ENCODE results near the gene PPIA. TPM values are rescaled to one million over a fixed set of nuclear protein-coding genes. Genes with fewer than 3 reads are reported as not detected.
A peak's percentile ranks its signal among the peaks of the same experiment; 100 is the strongest.
"Not testable (repeated sequence)": the region's sequence is repeated elsewhere in the genome, so short reads cannot be mapped to it uniquely, and the experiment has no call there.

Gene PPIA
- total and polyA plus RNA-seq, 5 donors: 411 to 1,145 (median 509) TPM

GRCh38 chr7:44772440-44772839, 24.0 kb upstream of the PPIA start:
- H3K4me1 ChIP-seq (ENCODE audit: control insufficient read depth, insufficient read depth, low read length): peaks cover 20% of the 10 kb centered on the region
- no peak overlapping the region for H3K27ac ChIP-seq (ENCODE audit: low read length)
- intact Hi-C loops (cut with DNase I): no loop called here
- no peaks in the 10 kb centered on the region for H3K27me3 ChIP-seq (ENCODE audit: control insufficient read depth, insufficient read depth)
- 68% methylated on average over 6 of the region's 6 CpGs for WGBS
- ATAC-seq (no peak), DNase-seq (no peak)
- H3K4me3 ChIP-seq (ENCODE audit: low read length): no peak overlapping the region
- H3K9me3 ChIP-seq (ENCODE audit: control insufficient read depth, low read length): no peaks in the 10 kb centered on the region

- intact Hi-C loops (cut with DNase I): no loop called here
- Histone ChIP-seq H3K4me1 (ENCODE audit: control insufficient read depth, insufficient read depth, low read length) (peaks cover 16% of the 10 kb centered on the region), H3K27ac (ENCODE audit: low read length) (no peak overlapping the region), H3K9me3 (ENCODE audit: control insufficient read depth, low read length) (no peaks in the 10 kb centered on the region), H3K4me3 (ENCODE audit: low read length) (no peak overlapping the region), H3K27me3 (ENCODE audit: control insufficient read depth, insufficient read depth) (no peaks in the 10 kb centered on the region)
- ATAC-seq (no peak), DNase-seq (no peak)
- 82% methylated on average over 10 of the region's 10 CpGs for WGBS
Observed at GRCh38 chr7:44772867-44773266, 23.6 kb upstream of the PPIA start.

- H3K9me3 ChIP-seq (ENCODE audit: control insufficient read depth, low read length): not testable (repeated sequence)
Observed at GRCh38 chr7:44774486-44774885, 22.0 kb upstream of the PPIA start.

GRCh38 chr7:44775383-44776107, 20.9 kb upstream of the PPIA start:
- 79% methylated on average over 6 of the region's 6 CpGs for WGBS
- no peak for DNase-seq
- H3K4me3 ChIP-seq (ENCODE audit: low read length): no peak overlapping the region
- no peaks in the 10 kb centered on the region for H3K9me3 ChIP-seq (ENCODE audit: control insufficient read depth, low read length)
- intact Hi-C loops (cut with DNase I): no loop called here
- ATAC-seq: no peak
- H3K27ac ChIP-seq (ENCODE audit: low read length): no peak overlapping the region
- H3K4me1 ChIP-seq (ENCODE audit: control insufficient read depth, insufficient read depth, low read length): no peaks in the 10 kb centered on the region
- H3K27me3 ChIP-seq (ENCODE audit: control insufficient read depth, insufficient read depth): no peaks in the 10 kb centered on the region

More at GRCh38 chr7:44774486-44774885, 22.0 kb upstream of the PPIA start:
- H3K4me1 ChIP-seq (ENCODE audit: control insufficient read depth, insufficient read depth, low read length); ATAC-seq; H3K4me3 ChIP-seq (ENCODE audit: low read length); H3K27me3 ChIP-seq (ENCODE audit: control insufficient read depth, insufficient read depth); DNase-seq; H3K27ac ChIP-seq (ENCODE audit: low read length); intact Hi-C loops (cut with DNase I): not testable (repeated sequence)
- 79% methylated on average over 3 of the region's 3 CpGs for WGBS

GRCh38 chr7:44776211-44776610, 20.3 kb upstream of the PPIA start:
- Histone ChIP-seq H3K27me3 (ENCODE audit: control insufficient read depth, insufficient read depth) (no peaks in the 10 kb centered on the region), H3K4me3 (ENCODE audit: low read length) (no peak overlapping the region), H3K27ac (ENCODE audit: low read length) (no peak overlapping the region), H3K4me1 (ENCODE audit: control insufficient read depth, insufficient read depth, low read length) (no peaks in the 10 kb centered on the region), H3K9me3 (ENCODE audit: control insufficient read depth, low read length) (no peaks in the 10 kb centered on the region)
- intact Hi-C loops (cut with DNase I): no loop called here
- no peak for ATAC-seq
- DNase-seq: no peak
- 83% methylated on average over 3 of the region's 3 CpGs for WGBS

- Histone ChIP-seq H3K4me1 (ENCODE audit: control insufficient read depth, insufficient read depth, low read length) (no peaks in the 10 kb centered on the region), H3K4me3 (ENCODE audit: low read length) (no peak overlapping the region), H3K9me3 (ENCODE audit: control insufficient read depth, low read length) (no peaks in the 10 kb centered on the region), H3K27me3 (ENCODE audit: control insufficient read depth, insufficient read depth) (no peaks in the 10 kb centered on the region), H3K27ac (ENCODE audit: low read length) (no peak overlapping the region)
- no peak for DNase-seq
- 100% methylated on average over 1 of the region's 1 CpG for WGBS
- ATAC-seq: no peak
- intact Hi-C loops (cut with DNase I): no loop called here
Observed at GRCh38 chr7:44782460-44782859, 14.0 kb upstream of the PPIA start.

GRCh38 chr7:44783407-44783806, 13.1 kb upstream of the PPIA start:
- Histone ChIP-seq H3K4me3 (ENCODE audit: low read length) (no peak overlapping the region), H3K9me3 (ENCODE audit: control insufficient read depth, low read length) (no peaks in the 10 kb centered on the region), H3K4me1 (ENCODE audit: control insufficient read depth, insufficient read depth, low read length) (no peaks in the 10 kb centered on the region), H3K27me3 (ENCODE audit: control insufficient read depth, insufficient read depth) (no peaks in the 10 kb centered on the region), H3K27ac (ENCODE audit: low read length) (no peak overlapping the region)
- intact Hi-C loops (cut with DNase I): no loop called here
- no peak for DNase-seq
- ATAC-seq: no peak

GRCh38 chr7:44784364-44784763, 12.1 kb upstream of the PPIA start:
- H3K4me3 ChIP-seq (ENCODE audit: low read length): no peak overlapping the region
- H3K9me3 ChIP-seq (ENCODE audit: control insufficient read depth, low read length): no peaks in the 10 kb centered on the region
- H3K27ac ChIP-seq (ENCODE audit: low read length): no peak overlapping the region
- no peaks in the 10 kb centered on the region for H3K27me3 ChIP-seq (ENCODE audit: control insufficient read depth, insufficient read depth)
- ATAC-seq (peak in 1 of 2 donors; percentile 32), DNase-seq (no peak)
- H3K4me1 ChIP-seq (ENCODE audit: control insufficient read depth, insufficient read depth, low read length): no peaks in the 10 kb centered on the region
- WGBS: 77% methylated on average over 1 of the region's 1 CpG
- intact Hi-C loops (cut with DNase I): no loop called here

GRCh38 chr7:44785218-44785617, 11.3 kb upstream of the PPIA start:
- H3K27me3 ChIP-seq (ENCODE audit: control insufficient read depth, insufficient read depth); H3K9me3 ChIP-seq (ENCODE audit: control insufficient read depth, low read length); DNase-seq; H3K27ac ChIP-seq (ENCODE audit: low read length); H3K4me1 ChIP-seq (ENCODE audit: control insufficient read depth, insufficient read depth, low read length); intact Hi-C loops (cut with DNase I); ATAC-seq; H3K4me3 ChIP-seq (ENCODE audit: low read length): not testable (repeated sequence)
- 91% methylated on average over 3 of the region's 3 CpGs for WGBS

- DNase-seq (no peak), ATAC-seq (peak in 1 of 2 donors; percentile 26)
- Histone ChIP-seq H3K9me3 (ENCODE audit: control insufficient read depth, low read length) (no peaks in the 10 kb centered on the region), H3K27ac (ENCODE audit: low read length) (no peak overlapping the region), H3K4me3 (ENCODE audit: low read length) (no peak overlapping the region), H3K4me1 (ENCODE audit: control insufficient read depth, insufficient read depth, low read length) (no peaks in the 10 kb centered on the region), H3K27me3 (ENCODE audit: control insufficient read depth, insufficient read depth) (no peaks in the 10 kb centered on the region)
- intact Hi-C loops (cut with DNase I): no loop called here
- WGBS: 81% methylated on average over 4 of the region's 4 CpGs
Observed at GRCh38 chr7:44787041-44787440, 9.4 kb upstream of the PPIA start.

- Histone ChIP-seq H3K27ac (ENCODE audit: low read length) (no peak overlapping the region), H3K4me1 (ENCODE audit: control insufficient read depth, insufficient read depth, low read length) (no peaks in the 10 kb centered on the region), H3K27me3 (ENCODE audit: control insufficient read depth, insufficient read depth) (no peaks in the 10 kb centered on the region), H3K4me3 (ENCODE audit: low read length) (no peak overlapping the region), H3K9me3 (ENCODE audit: control insufficient read depth, low read length) (no peaks in the 10 kb centered on the region)
- ATAC-seq (no peak), DNase-seq (no peak)
- intact Hi-C loops (cut with DNase I): no loop called here
- 49% methylated on average over 3 of the region's 3 CpGs for WGBS
Observed at GRCh38 chr7:44787762-44788161, 8.7 kb upstream of the PPIA start.

- no peak overlapping the region for H3K4me3 ChIP-seq (ENCODE audit: low read length)
- intact Hi-C loops (cut with DNase I): no loop called here
- H3K9me3 ChIP-seq (ENCODE audit: control insufficient read depth, low read length): no peaks in the 10 kb centered on the region
- H3K27me3 ChIP-seq (ENCODE audit: control insufficient read depth, insufficient read depth): no peaks in the 10 kb centered on the region
- H3K27ac ChIP-seq (ENCODE audit: low read length): no peak overlapping the region
- H3K4me1 ChIP-seq (ENCODE audit: control insufficient read depth, insufficient read depth, low read length): no peaks in the 10 kb centered on the region
- DNase-seq (no peak), ATAC-seq (no peak)
- WGBS: 89% methylated on average over 5 of the region's 5 CpGs
Observed at GRCh38 chr7:44789990-44790389, 6.5 kb upstream of the PPIA start.
